HepG2 (cell line): ENCODE measurements around the gene SSC5D. TPM values are rescaled to one million over a fixed set of nuclear protein-coding genes. Genes with fewer than 3 reads are reported as not detected.

Experiments
- ARNT2 ChIP-seq: sonication (generic); formaldehyde crosslinking; IDR thresholded peaks from 2 replicates; pipeline ENCODE4 v1.8.0; 2022; ENCODE audit warnings: mild to moderate bottlenecking, low read depth, missing genetic modification reagents, moderate library complexity
- CREB1 ChIP-seq, 2 experiments: fragments of 450-650 bp in 1 of 2; IDR thresholded peaks; 2 replicates each; pipeline ENCODE4 v1.6.1; 2016 to 2017; ENCODE audit warnings: control low read depth in 1 of 2, mild to moderate bottlenecking in 1 of 2, missing compliant biosample characterization in 1 of 2, missing genetic modification characterization in 1 of 2
- DMAP1 ChIP-seq: IDR thresholded peaks from 2 replicates; pipeline ENCODE4 v1.6.1; 2016
- FOSL2 ChIP-seq: sonication (generic); formaldehyde crosslinking; IDR thresholded peaks from 2 replicates; pipeline ENCODE4 v1.4.0; 2020; ENCODE audit warnings: missing genetic modification reagents
- FOXO1 ChIP-seq: sonication (generic); formaldehyde crosslinking; IDR thresholded peaks from 2 replicates; pipeline ENCODE4 v1.4.0; 2020; ENCODE audit warnings: missing genetic modification reagents
- HMG20A ChIP-seq: IDR thresholded peaks from 2 replicates; pipeline ENCODE4 v1.6.1; 2016; ENCODE audit warnings: borderline replicate concordance
- HOXA5 ChIP-seq: sonication (generic); formaldehyde crosslinking; IDR thresholded peaks from 2 replicates; pipeline ENCODE4 v1.4.0; 2020; ENCODE audit warnings: missing genetic modification reagents
- KLF6 ChIP-seq: IDR thresholded peaks from 2 replicates; pipeline ENCODE4 v1.8.0; 2016; ENCODE audit warnings: missing biosample characterization, missing genetic modification reagents
- MTF2 ChIP-seq: sonication (generic); formaldehyde crosslinking; IDR thresholded peaks from 2 replicates; pipeline ENCODE4 v1.5.0; 2020; ENCODE audit warnings: missing genetic modification reagents, borderline replicate concordance
- NFE2L1 ChIP-seq: sonication (generic); formaldehyde crosslinking; IDR thresholded peaks from 2 replicates; pipeline ENCODE4 v1.4.0; 2020; ENCODE audit warnings: missing genetic modification reagents, mild to moderate bottlenecking, borderline replicate concordance
- PHF20 ChIP-seq: sonication (generic); formaldehyde crosslinking; IDR thresholded peaks from 2 replicates; pipeline ENCODE4 v1.5.0; 2020; ENCODE audit warnings: mild to moderate bottlenecking, missing genetic modification reagents
- SRSF9 ChIP-seq: fragments of 200-400 bp; formaldehyde crosslinking; IDR thresholded peaks from 2 replicates; pipeline ENCODE4 v1.6.1; 2018; ENCODE audit warnings: borderline replicate concordance, mild to moderate bottlenecking, low read depth, low read length; ENCODE audit not compliant: insufficient read depth, poor library complexity, severe bottlenecking
- TBP ChIP-seq: sonication (generic); formaldehyde crosslinking; IDR thresholded peaks from 2 replicates; pipeline ENCODE4 v1.5.0; 2020; ENCODE audit warnings: missing genetic modification reagents
- U2AF1 ChIP-seq: fragments of 200-400 bp; formaldehyde crosslinking; optimal IDR thresholded peaks from 2 replicates; pipeline ENCODE3; 2017; ENCODE audit warnings: mild to moderate bottlenecking, low read depth, low read length
- ZFP36 ChIP-seq: fragments of 150-350 bp; IDR thresholded peaks from 2 replicates; pipeline ENCODE4 v1.6.1; 2018; ENCODE audit warnings: borderline replicate concordance, low read length, low read depth; ENCODE audit not compliant: partially characterized antibody
- ZFP36L2 ChIP-seq: sonication (generic); formaldehyde crosslinking; IDR thresholded peaks from 2 replicates; pipeline ENCODE4 v1.4.0; 2020; ENCODE audit warnings: missing genetic modification reagents
- ZNF10 ChIP-seq: sonication (generic); formaldehyde crosslinking; IDR thresholded peaks from 2 replicates; pipeline ENCODE4 v1.4.0; 2020; ENCODE audit warnings: mild to moderate bottlenecking, low read depth, missing genetic modification reagents, borderline replicate concordance
- ZNF160 ChIP-seq: sonication (generic); formaldehyde crosslinking; IDR thresholded peaks from 2 replicates; pipeline ENCODE4 v1.8.0; 2022; ENCODE audit warnings: mild to moderate bottlenecking, inconsistent platforms, missing genetic modification reagents
- ZNF180 ChIP-seq: sonication (generic); formaldehyde crosslinking; IDR thresholded peaks from 2 replicates; pipeline ENCODE4 v1.4.0; 2020; ENCODE audit warnings: low read depth, missing genetic modification reagents, borderline replicate concordance
- ZNF256 ChIP-seq: sonication (generic); formaldehyde crosslinking; conservative IDR thresholded peaks from 2 replicates; pipeline ENCODE4 v1.4.0; 2020; ENCODE audit warnings: missing genetic modification reagents
- ZNF383 ChIP-seq: sonication (generic); formaldehyde crosslinking; IDR thresholded peaks from 2 replicates; pipeline ENCODE4 v1.4.0; 2020; ENCODE audit warnings: missing genetic modification reagents, mild to moderate bottlenecking, borderline replicate concordance
- ZNF737 ChIP-seq: sonication (generic); formaldehyde crosslinking; IDR thresholded peaks from 2 replicates; pipeline ENCODE4 v1.5.0; 2020; ENCODE audit warnings: missing genetic modification reagents, mild to moderate bottlenecking, borderline replicate concordance
- ZNF891 ChIP-seq: sonication (generic); formaldehyde crosslinking; IDR thresholded peaks from 2 replicates; pipeline ENCODE4 v1.5.0; 2020; ENCODE audit warnings: mild to moderate bottlenecking, missing genetic modification reagents
- polyA plus RNA-seq, 8 experiments: library from polyadenylated mRNA; depleted of rRNA in 3 of 8; stranded (reverse) in 7 of 8; unstranded in 1 of 8; fragments of >200 nt; fragmentation: Illumina TruSeq in 4 of 8; extraction: Trizol in 4 of 8; gene quantifications; 2 replicates each; pipeline versions ENCODE4 v1.2.1 to v1.2.3, GENCODE V29; 2011 to 2016; ENCODE audit warnings: low read depth in 4 of 8, missing spikeins in 1 of 8, mixed read lengths in 1 of 8; ENCODE audit not compliant: insufficient read depth in 1 of 8
- total RNA-seq, 5 experiments: library from RNA; depleted of rRNA; stranded (reverse); fragments of >200 nt; fragmentation: Illumina TruSeq; extraction: Trizol; gene quantifications; 2 replicates each; pipeline ENCODE4 v1.2.3, GENCODE V29; 2016; ENCODE audit warnings: low read depth in 1 of 5
- TF ChIP-seq, protein P1 (sequence below): sonication (generic); formaldehyde crosslinking; IDR thresholded peaks from 2 replicates; pipeline ENCODE4 v1.4.0; 2020; ENCODE audit warnings: missing genetic modification reagents, borderline replicate concordance
- TF ChIP-seq, protein P2 (sequence below): sonication (generic); formaldehyde crosslinking; IDR thresholded peaks from 2 replicates; pipeline ENCODE4 v1.4.0; 2020; ENCODE audit warnings: mild to moderate bottlenecking, missing genetic modification reagents

The SSC5D gene
- total and polyA plus RNA-seq, 2 of the 13 experiments (the other 11 are each of a cell fraction or from before 2014, with no cell fraction given), result not detected

DNA sequence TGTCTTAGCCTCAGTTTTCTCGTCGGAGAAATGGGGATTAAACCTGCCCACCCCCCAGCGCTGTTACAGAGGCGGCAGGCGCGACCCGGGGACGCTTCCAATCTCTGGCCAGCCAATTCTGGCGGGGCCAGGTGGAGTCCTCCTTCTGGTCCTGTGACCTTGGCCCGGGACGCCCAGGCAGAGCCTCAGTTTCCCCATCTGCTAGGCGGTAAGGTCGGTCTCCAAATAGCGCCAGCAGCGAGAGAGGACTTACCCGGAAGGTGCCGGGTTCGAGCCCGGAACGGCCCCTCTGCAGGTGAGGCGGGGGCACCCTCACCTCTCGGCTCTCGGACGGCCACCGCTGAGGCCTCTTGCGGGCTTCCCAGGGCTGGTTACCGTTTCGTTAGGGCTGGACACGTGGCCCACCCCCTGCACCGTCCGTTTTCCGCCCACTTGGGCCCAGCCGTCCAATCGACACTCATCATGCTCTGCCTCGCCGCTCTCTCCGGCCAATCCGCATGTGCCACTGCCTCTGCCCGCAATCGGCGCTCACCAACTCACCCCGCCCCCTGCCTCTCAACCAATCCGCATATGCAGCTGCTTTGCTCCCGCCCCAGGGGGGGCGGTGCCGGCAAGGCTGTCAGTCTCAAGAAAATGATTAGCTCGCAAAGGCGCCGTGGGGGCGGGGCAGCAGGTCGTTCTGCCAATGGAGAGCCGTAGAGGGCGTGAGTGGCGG is 26.8 kb upstream of the SSC5D start, which contains the start of gene ISOC2 (continued):
- TF ChIP-seq, protein P1, sequence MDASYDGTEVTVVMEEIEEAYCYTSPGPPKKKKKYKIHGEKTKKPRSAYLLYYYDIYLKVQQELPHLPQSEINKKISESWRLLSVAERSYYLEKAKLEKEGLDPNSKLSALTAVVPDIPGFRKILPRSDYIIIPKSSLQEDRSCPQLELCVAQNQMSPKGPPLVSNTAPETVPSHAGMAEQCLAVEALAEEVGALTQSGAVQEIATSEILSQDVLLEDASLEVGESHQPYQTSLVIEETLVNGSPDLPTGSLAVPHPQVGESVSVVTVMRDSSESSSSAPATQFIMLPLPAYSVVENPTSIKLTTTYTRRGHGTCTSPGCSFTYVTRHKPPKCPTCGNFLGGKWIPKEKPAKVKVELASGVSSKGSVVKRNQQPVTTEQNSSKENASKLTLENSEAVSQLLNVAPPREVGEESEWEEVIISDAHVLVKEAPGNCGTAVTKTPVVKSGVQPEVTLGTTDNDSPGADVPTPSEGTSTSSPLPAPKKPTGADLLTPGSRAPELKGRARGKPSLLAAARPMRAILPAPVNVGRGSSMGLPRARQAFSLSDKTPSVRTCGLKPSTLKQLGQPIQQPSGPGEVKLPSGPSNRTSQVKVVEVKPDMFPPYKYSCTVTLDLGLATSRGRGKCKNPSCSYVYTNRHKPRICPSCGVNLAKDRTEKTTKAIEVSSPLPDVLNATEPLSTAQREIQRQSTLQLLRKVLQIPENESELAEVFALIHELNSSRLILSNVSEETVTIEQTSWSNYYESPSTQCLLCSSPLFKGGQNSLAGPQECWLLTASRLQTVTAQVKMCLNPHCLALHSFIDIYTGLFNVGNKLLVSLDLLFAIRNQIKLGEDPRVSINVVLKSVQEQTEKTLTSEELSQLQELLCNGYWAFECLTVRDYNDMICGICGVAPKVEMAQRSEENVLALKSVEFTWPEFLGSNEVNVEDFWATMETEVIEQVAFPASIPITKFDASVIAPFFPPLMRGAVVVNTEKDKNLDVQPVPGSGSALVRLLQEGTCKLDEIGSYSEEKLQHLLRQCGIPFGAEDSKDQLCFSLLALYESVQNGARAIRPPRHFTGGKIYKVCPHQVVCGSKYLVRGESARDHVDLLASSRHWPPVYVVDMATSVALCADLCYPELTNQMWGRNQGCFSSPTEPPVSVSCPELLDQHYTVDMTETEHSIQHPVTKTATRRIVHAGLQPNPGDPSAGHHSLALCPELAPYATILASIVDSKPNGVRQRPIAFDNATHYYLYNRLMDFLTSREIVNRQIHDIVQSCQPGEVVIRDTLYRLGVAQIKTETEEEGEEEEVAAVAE, result peak; percentile 79; the same call in 1 of the 2 replicates
- TF ChIP-seq FOSL2 (CRISPR knock-in tag) (peak; percentile 15; the same call in 1 of the 2 replicates), ZNF891 (CRISPR knock-in tag) (no peak), ZNF160 (no peak), DMAP1 (CRISPR knock-in tag) (peak; percentile 78), ARNT2 (CRISPR knock-in tag) (peak; percentile 81), FOXO1 (CRISPR knock-in tag) (no peak), HOXA5 (CRISPR knock-in tag) (0 out of 2 replicates have a peak, but pooled peaks have one; percentile 45), HMG20A (CRISPR knock-in tag) (no peak), SRSF9 (no peak), KLF6 (CRISPR knock-in tag) (peak; percentile 33; the same call in 1 of the 2 replicates), ZNF10 (no peak), TBP (CRISPR knock-in tag) (no peak), MTF2 (CRISPR knock-in tag) (no peak), NFE2L1 (CRISPR knock-in tag) (peak; percentile 22; the same call in 1 of the 2 replicates), ZNF737 (no peak), ZFP36 (no peak), PHF20 (peak; percentile 56; the same call in 1 of the 2 replicates), ZNF383 (CRISPR knock-in tag) (no peak), U2AF1 (no peak), ZNF180 (CRISPR knock-in tag) (no peak), ZNF256 (CRISPR knock-in tag) (peak; percentile 80; the same call in 1 of the 2 replicates), CREB1 (IDR thresholded peaks at IDR 0.05) (peak; percentile 87), CREB1 (CRISPR knock-in tag; IDR thresholded peaks at IDR 0.05) (peak; percentile 88), ZFP36L2 (CRISPR knock-in tag) (no peak)
- TF ChIP-seq, protein P2, sequence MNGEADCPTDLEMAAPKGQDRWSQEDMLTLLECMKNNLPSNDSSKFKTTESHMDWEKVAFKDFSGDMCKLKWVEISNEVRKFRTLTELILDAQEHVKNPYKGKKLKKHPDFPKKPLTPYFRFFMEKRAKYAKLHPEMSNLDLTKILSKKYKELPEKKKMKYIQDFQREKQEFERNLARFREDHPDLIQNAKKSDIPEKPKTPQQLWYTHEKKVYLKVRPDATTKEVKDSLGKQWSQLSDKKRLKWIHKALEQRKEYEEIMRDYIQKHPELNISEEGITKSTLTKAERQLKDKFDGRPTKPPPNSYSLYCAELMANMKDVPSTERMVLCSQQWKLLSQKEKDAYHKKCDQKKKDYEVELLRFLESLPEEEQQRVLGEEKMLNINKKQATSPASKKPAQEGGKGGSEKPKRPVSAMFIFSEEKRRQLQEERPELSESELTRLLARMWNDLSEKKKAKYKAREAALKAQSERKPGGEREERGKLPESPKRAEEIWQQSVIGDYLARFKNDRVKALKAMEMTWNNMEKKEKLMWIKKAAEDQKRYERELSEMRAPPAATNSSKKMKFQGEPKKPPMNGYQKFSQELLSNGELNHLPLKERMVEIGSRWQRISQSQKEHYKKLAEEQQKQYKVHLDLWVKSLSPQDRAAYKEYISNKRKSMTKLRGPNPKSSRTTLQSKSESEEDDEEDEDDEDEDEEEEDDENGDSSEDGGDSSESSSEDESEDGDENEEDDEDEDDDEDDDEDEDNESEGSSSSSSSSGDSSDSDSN, result peak; percentile 80
